Measurements from ENCODE around the gene GID4.

- TF ChIP-seq, protein P1, sequence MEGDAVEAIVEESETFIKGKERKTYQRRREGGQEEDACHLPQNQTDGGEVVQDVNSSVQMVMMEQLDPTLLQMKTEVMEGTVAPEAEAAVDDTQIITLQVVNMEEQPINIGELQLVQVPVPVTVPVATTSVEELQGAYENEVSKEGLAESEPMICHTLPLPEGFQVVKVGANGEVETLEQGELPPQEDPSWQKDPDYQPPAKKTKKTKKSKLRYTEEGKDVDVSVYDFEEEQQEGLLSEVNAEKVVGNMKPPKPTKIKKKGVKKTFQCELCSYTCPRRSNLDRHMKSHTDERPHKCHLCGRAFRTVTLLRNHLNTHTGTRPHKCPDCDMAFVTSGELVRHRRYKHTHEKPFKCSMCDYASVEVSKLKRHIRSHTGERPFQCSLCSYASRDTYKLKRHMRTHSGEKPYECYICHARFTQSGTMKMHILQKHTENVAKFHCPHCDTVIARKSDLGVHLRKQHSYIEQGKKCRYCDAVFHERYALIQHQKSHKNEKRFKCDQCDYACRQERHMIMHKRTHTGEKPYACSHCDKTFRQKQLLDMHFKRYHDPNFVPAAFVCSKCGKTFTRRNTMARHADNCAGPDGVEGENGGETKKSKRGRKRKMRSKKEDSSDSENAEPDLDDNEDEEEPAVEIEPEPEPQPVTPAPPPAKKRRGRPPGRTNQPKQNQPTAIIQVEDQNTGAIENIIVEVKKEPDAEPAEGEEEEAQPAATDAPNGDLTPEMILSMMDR (IDR thresholded peaks at IDR 0.05) = no peak
- no peak for TF ChIP-seq POLR2A (IDR thresholded peaks at IDR 0.05)
Measured at GRCh38 chr17:18101828-18102227, 62.6 kb downstream of the GID4 start.
